K562 (cell line): ENCODE data around the gene PIGQ. TPM values are rescaled to one million over a fixed set of nuclear protein-coding genes. Genes with fewer than 3 reads are reported as not detected.

ENCODE experiments used
- ATAC-seq: fragments of 200-7000 bp; cut with Tn5 transposase; 3 replicates; pipeline ENCODE4 v1.9.1; 2020; ENCODE audit warnings: moderate library complexity
- BruUV-seq: library from RNA; stranded (reverse); fragments of 400-500 nt; replicated peaks from 2 replicates; lab custom pipeline; 2021; lab: Mats Ljungman, UMichigan
- CTCF ChIA-PET: fragments of 300-600 bp; formaldehyde crosslinking; extraction: SDS; loops from one replicate; lab custom pipeline; 2021; ENCODE audit warnings: low intra/inter-chr PET ratio; lab: Yijun Ruan, JAX
- POLR2A ChIA-PET: fragments of 300-600, 350-650 bp; sonication (Branson Sonifier 250); formaldehyde crosslinking; extraction: SDS; loops from one replicate; lab custom pipeline; 2021; ENCODE audit warnings: antibody characterized with exemption, inconsistent platforms; lab: Yijun Ruan, JAX
- DNase-seq, 4 experiments: peaks; one replicate each; pipeline versions ENCODE4 v3.0.0 to v3.0.0-alpha.2; 2011 to 2018; ENCODE audit warnings: low spot score in 3 of 4, mixed read lengths in 3 of 4; ENCODE audit errors: extremely low read depth in 1 of 4
- FAIRE-seq: peaks from 2 replicates; lab custom pipeline; 2011; peaks lifted over from hg19 to GRCh38; lab: Jason Lieb, UNC
- H2AFZ ChIP-seq: 2 replicates; pipeline ENCODE4 v1.6.0; 2011; ENCODE audit warnings: low read depth, low read length, control low read depth, inconsistent platforms
- H3K27ac ChIP-seq: fragments of 200-600 bp; 3 replicates; pipeline ENCODE4 v1.8.0; 2011; ENCODE audit warnings: low read depth, mild to moderate bottlenecking, control low read depth, inconsistent platforms, low read length, moderate library complexity, mixed read lengths; ENCODE audit errors: extremely low read depth
- H3K27me3 ChIP-seq, 2 experiments: fragments of 300-600 bp in 1 of 2; 2 replicates in 1 of 2; 3 replicates in 1 of 2; pipeline versions ENCODE4 v1.6.0 to v1.8.0; 2011; ENCODE audit warnings: inconsistent platforms in 2 of 2, low read length in 2 of 2, mild to moderate bottlenecking in 1 of 2, mixed read lengths in 1 of 2, moderate library complexity in 1 of 2; ENCODE audit not compliant: control insufficient read depth in 2 of 2, insufficient read depth in 2 of 2
- H3K36me3 ChIP-seq: fragments of 300-600 bp; 3 replicates; pipeline ENCODE4 v1.8.0; 2011; ENCODE audit warnings: mild to moderate bottlenecking, low read length, inconsistent platforms; ENCODE audit not compliant: control insufficient read depth, insufficient read depth
- H3K4me1 ChIP-seq, 2 experiments: fragments of 200-600 bp in 1 of 2; replicated peaks in 1 of 2; 2 replicates in 1 of 2; 3 replicates in 1 of 2; pipeline versions ENCODE4 v1.5.1 to v1.8.0; 2011; ENCODE audit warnings: inconsistent platforms in 2 of 2, low read length in 2 of 2, mild to moderate bottlenecking in 1 of 2, mixed read lengths in 1 of 2, moderate library complexity in 1 of 2; ENCODE audit not compliant: control insufficient read depth in 2 of 2, insufficient read depth in 2 of 2
- H3K4me2 ChIP-seq: 2 replicates; pipeline ENCODE4 v1.6.1; 2011; ENCODE audit warnings: low read length, control low read depth, inconsistent platforms, mixed read lengths; ENCODE audit not compliant: insufficient read depth
- H3K4me3 ChIP-seq: fragments of 200-600 bp; sonication (generic), shearing (Covaris generic); 2 replicates; pipeline ENCODE4 v1.5.1; 2016; ENCODE audit warnings: control low read depth, inconsistent platforms
- H3K79me2 ChIP-seq: fragments of 200-600 bp; 3 replicates; pipeline ENCODE4 v1.8.0; 2011; ENCODE audit warnings: low read length, inconsistent platforms; ENCODE audit not compliant: control insufficient read depth, insufficient read depth
- H3K9ac ChIP-seq, 2 experiments: 2 replicates each; pipeline versions ENCODE4 v1.6.0 to v1.6.1; 2011; ENCODE audit warnings: low read depth in 2 of 2, low read length in 2 of 2, control low read depth in 1 of 2, inconsistent platforms in 1 of 2, mild to moderate bottlenecking in 1 of 2, mixed read lengths in 1 of 2; ENCODE audit not compliant: insufficient read depth in 1 of 2
- H3K9me1 ChIP-seq: one replicate; pipeline ENCODE4 v1.6.0; 2011; ENCODE audit warnings: inconsistent platforms, mild to moderate bottlenecking, low read length, moderate library complexity; ENCODE audit not compliant: control insufficient read depth, insufficient read depth
- H3K9me3 ChIP-seq: replicated peaks from 2 replicates; pipeline ENCODE4 v1.5.1; 2011; ENCODE audit warnings: low read depth, low read length, inconsistent platforms; ENCODE audit not compliant: control insufficient read depth, insufficient read depth
- H4K20me1 ChIP-seq: replicated peaks from 2 replicates; pipeline ENCODE4 v1.6.1; 2011; ENCODE audit warnings: low read length, inconsistent platforms, mixed read lengths; ENCODE audit not compliant: control insufficient read depth, insufficient read depth
- CSDE1 ChIP-seq, 2 experiments: fragments of 450-650 bp; IDR thresholded peaks; 2 replicates each; pipeline ENCODE4 v1.6.1; 2016; ENCODE audit warnings: mild to moderate bottlenecking in 1 of 2
- FOXK2 ChIP-seq, 2 experiments: fragments of 450-650 bp; IDR thresholded peaks in 1 of 2; conservative IDR thresholded peaks in 1 of 2; 2 replicates each; pipeline ENCODE4 v1.6.1; 2016; ENCODE audit warnings: low read depth in 2 of 2, mild to moderate bottlenecking in 1 of 2
- HOXB6 ChIP-seq: fragments of 250-450 bp; sonication (Bioruptor Pico); IDR thresholded peaks from 2 replicates; pipeline ENCODE4 v1.5.1; 2022; ENCODE audit warnings: mild to moderate bottlenecking, borderline replicate concordance
- IRF2 ChIP-seq: sonication (generic); formaldehyde crosslinking; IDR thresholded peaks from 2 replicates; pipeline ENCODE4 v1.8.1; 2022; ENCODE audit warnings: mild to moderate bottlenecking, missing genetic modification reagents
- IRF9 ChIP-seq: fragments of 450-650 bp; IDR thresholded peaks from 2 replicates; pipeline ENCODE4 v1.6.1; 2016; ENCODE audit warnings: missing biosample characterization, missing genetic modification characterization
- KDM1A ChIP-seq, 2 experiments: fragments of 450-650 bp; IDR thresholded peaks; 2 replicates each; pipeline ENCODE4 v1.6.1; 2016; ENCODE audit warnings: mild to moderate bottlenecking in 2 of 2
- NCOA2 ChIP-seq, 2 experiments: fragments of 450-650 bp; IDR thresholded peaks; 2 replicates each; pipeline ENCODE4 v1.6.1; 2018; ENCODE audit warnings: mild to moderate bottlenecking in 2 of 2, moderate library complexity in 1 of 2; ENCODE audit not compliant: partially characterized antibody in 2 of 2
- NEUROD1 ChIP-seq: fragments of 150-350 bp; IDR thresholded peaks from 2 replicates; pipeline ENCODE4 v1.6.1; 2014; ENCODE audit warnings: borderline replicate concordance, low read length, low read depth; ENCODE audit not compliant: partially characterized antibody
- POLR2H ChIP-seq: IDR thresholded peaks from 2 replicates; pipeline ENCODE4 v1.6.1; 2016; ENCODE audit warnings: missing genetic modification characterization, low read depth, mild to moderate bottlenecking, control low read depth, missing compliant biosample characterization, moderate library complexity
- RBM14 ChIP-seq: fragments of 200-400 bp; formaldehyde crosslinking; IDR thresholded peaks from 2 replicates; pipeline ENCODE4 v1.6.1; 2018; ENCODE audit warnings: low read depth, mild to moderate bottlenecking, low read length, moderate library complexity, borderline replicate concordance; ENCODE audit not compliant: insufficient read depth
- SAFB ChIP-seq: fragments of 200-400 bp; formaldehyde crosslinking; IDR thresholded peaks from 2 replicates; pipeline ENCODE4 v1.6.1; 2017; ENCODE audit warnings: low read depth, low read length, borderline replicate concordance
- USF2 ChIP-seq: sonication (generic); formaldehyde crosslinking; IDR thresholded peaks from 2 replicates; pipeline ENCODE4 v1.5.0; 2020; ENCODE audit warnings: missing genetic modification reagents
- ZNF436 ChIP-seq: fragments of 250-450, 450-650 bp; sonication (Bioruptor Pico); formaldehyde crosslinking; IDR thresholded peaks from 2 replicates; pipeline ENCODE4 v1.7.0; 2020; ENCODE audit warnings: mild to moderate bottlenecking
- ZNF740 ChIP-seq, 3 experiments: fragments of 200-800 bp in 1 of 3; sonication (Bioruptor generic) in 1 of 3; sonication (generic) in 1 of 3; formaldehyde crosslinking in 1 of 3; IDR thresholded peaks; 2 replicates each; pipeline versions ENCODE4 v1.6.1 to v1.8.0; 2016 to 2022; ENCODE audit warnings: mild to moderate bottlenecking in 2 of 3, missing compliant biosample characterization in 2 of 3, missing genetic modification characterization in 2 of 3, missing genetic modification reagents in 1 of 3
- WGBS: fragments of 100-300 bp; shearing (Covaris generic); methylation state at CpG from one replicate; pipeline ENCODE4 v1.1.6; 2016; ENCODE audit warnings: low coverage, mixed read lengths; ENCODE audit not compliant: insufficient coverage; ENCODE audit errors: missing lambda C conversion rate; 5-methylcytosine and 5-hydroxymethylcytosine counted together
- in situ Hi-C: fragments of 300-500 bp; cut with MboI; formaldehyde crosslinking; loops from 4 replicates; pipeline ENCODE4 v1.15.0; 2018; ENCODE audit warnings: inconsistent platforms, mixed read lengths
- intact Hi-C: fragments of 100-400 bp; cut with micrococcal nuclease; formaldehyde crosslinking; loops from 2 replicates; pipeline ENCODE4 v1.14.2; 2022
- polyA plus RNA-seq, 8 experiments: library from polyadenylated mRNA; depleted of rRNA in 4 of 8; stranded (reverse) in 5 of 8; unstranded in 3 of 8; fragments of >200 nt; fragmentation: Nextera tagmentation in 2 of 8; fragmentation: Illumina TruSeq in 1 of 8; extraction: Ambion mirVana in 2 of 8; extraction: Trizol in 1 of 8; gene quantifications; 2 replicates each; pipeline versions ENCODE4 v1.2.1 to v1.2.3, GENCODE V29; 2011 to 2014; ENCODE audit warnings: inconsistent platforms in 1 of 8, missing spikeins in 1 of 8
- total RNA-seq, 7 experiments: library from RNA; depleted of rRNA in 6 of 7; stranded (reverse); fragments of >200 nt in 6 of 7; fragmentation: Illumina TruSeq in 2 of 7; extraction: Trizol in 2 of 7; gene quantifications; 2 replicates each; pipeline versions ENCODE4 v1.2.1 to v1.2.3, GENCODE V29; 2011 to 2021; ENCODE audit warnings: low replicate concordance in 1 of 7

PIGQ gene
- total and polyA plus RNA-seq, 9 of the 15 experiments (the other 6 are each of a cell fraction or from before 2014, with no cell fraction given): 0.20 to 49.6 (median 11.7) TPM

- Histone ChIP-seq H3K4me2 (no peak overlapping the region), H4K20me1 (no peaks in the 10 kb centered on the region), H3K27me3 (no peaks in the 10 kb centered on the region), H2AFZ (no peak overlapping the region), H3K4me1 (peaks cover 34 to 92% of the 10 kb centered on the region in 2 experiments), H3K9me1 (no peaks in the 10 kb centered on the region), H3K9ac (peak overlapping the region in 1 of 2 experiments; percentile 68; a peak in 2 of 4 replicates), H3K36me3 (peaks cover 24% of the 10 kb centered on the region; the same call in 2 of the 3 replicates), H3K9me3 (no peaks in the 10 kb centered on the region), H3K27ac (peak overlapping the region; percentile 8; the same call in 1 of the 3 replicates), H3K4me3 (no peak overlapping the region), H3K79me2 (0 out of 3 replicates have a peak, but pooled peaks cover 12% of the 10 kb centered on the region)
- CTCF ChIA-PET: no interaction called here
- POLR2A ChIA-PET: interaction anchor here (0.5 to 0.8 kb wide), 8 partner anchors 9 to 404 kb away, joined by 3 read pairs; partner anchors contain the start of gene METTL26
- peak in 3 of 4 experiments; percentile 30 to 63 (median 57) for DNase-seq
- ATAC-seq: no peak
- no peak for FAIRE-seq
- in situ Hi-C loops (no loop called here), intact Hi-C loops (no loop called here)
- 79% methylated on average over 27 of the region's 50 CpGs for WGBS
- BruUV-seq: no TSS peak
- TF ChIP-seq RBM14 (no peak), USF2 (CRISPR knock-in tag) (no peak), NCOA2 (IDR thresholded peaks at IDR 0.05; ENCODE audit: partially characterized antibody in 2 of 2) (no peak), HOXB6 (CRISPR knock-in tag) (no peak), FOXK2 (conservative IDR thresholded peaks at IDR 0.05 in 1 of 2, IDR thresholded peaks at IDR 0.05 in 1 of 2; ENCODE audit: low read depth in 2 of 2) (no peak), SAFB (no peak), IRF2 (no peak), CSDE1 (IDR thresholded peaks at IDR 0.05) (no peak), ZNF740 (CRISPR knock-in tag; IDR thresholded peaks at IDR 0.05) (0 out of 2 replicates have a peak, but pooled peaks have one; percentile 53), ZNF740 (tag; IDR thresholded peaks at IDR 0.05) (no peak), IRF9 (tag) (no peak), NEUROD1 (no peak), POLR2H (tag) (no peak), ZNF436 (no peak), KDM1A (IDR thresholded peaks at IDR 0.05) (no peak)
These were observed 57.9 kb downstream of the PIGQ start for GRCh38 chr16:627454-628239.
